Measurements from ENCODE around the gene MSANTD3.

DNA sequence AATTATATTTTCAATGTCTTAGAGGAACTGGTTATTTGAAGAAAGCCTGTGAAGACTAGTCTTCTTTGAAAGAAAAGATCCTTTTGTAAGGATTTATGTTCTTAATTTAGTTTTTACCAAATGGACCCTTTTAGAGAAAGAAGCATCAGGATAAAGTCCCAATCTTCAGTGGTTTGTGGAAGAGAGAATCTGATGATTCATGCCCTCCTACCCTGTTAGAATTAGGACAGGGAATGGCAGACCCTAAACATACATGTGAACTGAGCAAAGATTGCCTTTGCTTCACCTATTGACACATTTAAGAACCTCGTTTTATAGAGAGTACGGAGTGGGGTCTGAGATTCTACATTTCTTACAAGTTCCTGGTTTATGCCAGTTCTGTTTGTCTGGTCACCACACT lies 26.0 kb downstream of the MSANTD3 start:
- TF ChIP-seq POLR2A (IDR thresholded peaks at IDR 0.05; ENCODE audit: low read length) (no peak), GATA1 (IDR thresholded peaks at IDR 0.05; ENCODE audit: low read depth, low read length) (no peak)

Data from erythroblast (primary cell).